HG03521 (cell line): ENCODE data around the gene ROR1.

Experiments
- ATAC-seq: cut with Tn5 transposase; IDR thresholded peaks from one replicate; pipeline ENCODE4 v1.9.1; 2021; ENCODE audit warnings: mild to moderate bottlenecking, moderate library complexity; ENCODE audit not compliant: unreplicated experiment

Gene ROR1

DNA sequence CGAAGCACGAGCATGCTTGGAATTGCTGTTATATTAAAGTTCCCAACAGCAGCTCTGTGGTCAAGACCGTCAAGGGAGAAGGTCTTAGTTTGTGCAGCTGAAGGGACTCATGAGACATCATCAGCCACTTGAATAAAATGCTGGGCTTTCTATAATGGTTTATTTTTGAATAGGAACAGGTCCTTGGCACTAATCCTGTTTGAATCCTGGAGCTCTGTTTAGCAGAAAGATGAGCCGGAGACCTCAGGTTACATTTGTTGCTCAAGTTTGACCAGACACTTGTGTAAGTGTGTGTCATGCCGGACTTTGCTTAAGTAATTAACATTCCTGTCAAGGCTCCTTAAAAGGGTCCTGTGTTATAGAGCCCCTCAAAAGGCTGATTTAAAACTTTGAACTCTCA is 186.5 kb downstream of the ROR1 start:
- ATAC-seq: no peak

DNA sequence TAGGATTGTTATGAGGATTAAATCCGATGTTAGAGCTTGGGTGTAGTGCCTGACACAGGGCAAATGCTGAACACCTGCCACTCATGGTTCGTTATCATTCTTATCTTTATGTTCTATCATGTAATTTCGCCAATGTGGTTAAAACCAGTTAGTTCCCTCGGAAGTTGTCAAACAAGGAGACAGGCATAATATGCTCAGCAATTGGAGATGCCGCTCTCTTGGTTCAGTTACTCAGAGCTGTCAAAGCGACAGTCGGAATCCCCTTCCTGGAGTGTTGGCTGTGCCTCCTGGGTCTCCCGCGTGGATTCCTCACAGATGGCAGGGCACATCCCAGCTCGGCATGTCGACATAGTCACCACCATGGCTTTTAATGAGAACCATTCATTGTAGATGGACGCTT is 192.2 kb downstream of the ROR1 start:
- no peak for ATAC-seq

DNA sequence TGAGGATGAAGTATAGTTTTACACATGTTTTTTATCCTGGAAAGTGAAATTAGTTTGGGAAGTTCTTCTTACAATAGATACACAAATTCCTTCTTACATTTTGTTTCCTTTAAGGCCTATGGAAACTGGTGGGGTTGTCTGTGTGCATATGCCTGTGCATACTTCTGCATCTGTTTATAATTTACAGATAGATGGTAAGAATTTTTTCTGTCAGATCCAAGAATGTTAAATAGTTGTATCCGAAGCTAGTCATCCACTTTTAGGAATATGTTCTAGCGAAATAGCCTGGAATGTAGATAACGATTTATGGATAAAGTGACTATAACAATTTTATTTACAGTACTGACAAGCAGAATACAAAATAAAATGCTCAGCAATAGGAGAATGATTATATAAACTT is 194.1 kb downstream of the ROR1 start:
- ATAC-seq: no peak

DNA sequence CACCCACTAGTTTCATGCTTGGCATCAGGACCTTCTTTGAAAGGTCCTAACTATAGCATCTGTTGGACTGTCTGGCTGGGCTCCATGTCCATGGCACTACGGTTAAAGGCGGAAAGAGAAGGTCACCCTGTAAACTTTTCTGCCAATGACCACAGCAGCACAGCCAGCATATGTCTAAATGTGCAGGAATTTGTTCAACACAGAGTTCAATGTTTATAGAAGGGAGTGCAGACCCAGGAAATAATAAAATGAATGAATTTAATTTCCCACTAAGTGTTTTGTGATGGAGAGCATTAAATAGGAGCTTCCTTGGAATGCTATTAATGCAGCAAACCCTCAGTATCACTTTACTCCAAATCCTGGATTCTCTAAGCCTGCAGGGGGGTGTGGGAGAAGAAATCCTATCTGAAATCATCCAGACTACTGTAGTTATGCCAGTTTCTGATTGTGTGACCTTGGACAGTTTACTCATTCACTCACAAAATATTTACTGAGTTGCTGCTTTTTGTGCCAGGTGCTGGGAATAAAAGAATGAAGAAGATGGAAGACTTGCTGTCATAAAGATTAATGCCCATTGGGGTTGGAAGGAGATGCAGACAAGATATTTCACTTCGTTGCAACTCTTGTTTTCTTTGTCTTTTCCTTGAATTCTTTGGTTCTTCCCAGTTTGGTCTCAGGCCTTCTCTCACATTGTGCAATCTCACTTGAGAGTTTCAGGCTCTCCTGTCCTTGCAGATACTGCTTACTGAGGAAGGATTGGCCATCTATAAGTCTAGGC is 195.0 kb downstream of the ROR1 start:
- ATAC-seq: no peak

DNA sequence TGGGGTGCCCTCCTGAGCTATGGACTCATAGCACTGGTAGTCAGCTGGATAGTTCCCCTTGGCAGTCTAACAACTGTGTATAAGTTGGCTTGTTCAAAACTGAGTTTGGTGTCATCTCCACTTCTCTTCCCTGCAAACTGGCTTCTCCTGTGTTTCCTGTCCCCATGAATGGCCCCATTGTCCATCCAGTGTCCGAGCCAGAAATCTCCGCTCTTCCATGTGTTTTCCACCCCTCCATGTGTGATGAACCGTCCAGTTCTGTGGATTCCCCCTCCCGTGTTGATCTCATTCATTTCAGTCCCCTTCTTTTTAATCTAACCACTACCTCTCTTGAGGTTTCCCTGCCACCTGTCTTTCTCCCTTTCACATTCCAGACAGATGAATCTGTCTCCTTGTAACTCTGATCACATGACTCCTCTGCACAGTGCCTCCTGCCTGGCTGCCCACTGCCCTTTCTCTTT is 195.7 kb downstream of the ROR1 start:
- ATAC-seq: no peak

DNA sequence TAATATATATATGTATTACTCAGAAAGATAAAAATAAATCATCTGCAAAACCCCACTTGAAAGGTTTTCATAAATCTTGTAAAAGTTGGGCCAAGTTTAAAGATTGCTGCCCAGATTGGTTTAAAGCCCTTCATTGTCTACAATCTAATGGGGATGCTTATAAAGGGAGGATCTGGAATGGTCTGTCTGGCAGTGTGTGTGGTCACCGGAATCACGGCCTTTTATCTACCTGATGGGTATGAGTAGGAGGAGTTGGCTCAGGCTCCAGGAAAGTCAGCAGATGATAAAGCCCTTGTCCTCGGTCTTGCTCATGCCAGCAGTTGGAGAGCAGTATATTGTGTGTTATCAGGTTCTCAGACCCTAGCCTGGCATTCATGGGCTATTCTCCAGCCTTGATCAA is 197.7 kb downstream of the ROR1 start:
- ATAC-seq: no peak

DNA sequence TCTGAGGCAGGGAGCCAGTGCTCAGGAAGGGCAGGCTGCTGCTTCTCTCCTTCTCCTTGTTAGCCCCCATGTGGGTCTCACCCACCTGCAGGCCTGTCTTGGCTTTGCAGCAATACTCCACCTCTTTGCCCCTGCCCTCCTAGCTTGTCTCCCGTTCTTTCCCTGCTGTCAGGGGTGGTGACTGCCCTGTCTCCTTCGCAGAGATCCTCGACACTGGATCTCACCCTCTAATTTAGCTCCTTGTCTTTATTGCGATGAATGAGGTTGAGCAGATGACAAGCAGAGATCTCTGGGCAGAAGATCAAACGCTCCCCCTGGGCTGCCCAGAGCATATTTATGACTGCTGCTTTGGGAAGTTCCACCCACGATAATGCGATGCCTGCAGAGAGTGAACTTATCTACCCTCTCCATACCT is 199.2 kb downstream of the ROR1 start:
- no peak for ATAC-seq

DNA sequence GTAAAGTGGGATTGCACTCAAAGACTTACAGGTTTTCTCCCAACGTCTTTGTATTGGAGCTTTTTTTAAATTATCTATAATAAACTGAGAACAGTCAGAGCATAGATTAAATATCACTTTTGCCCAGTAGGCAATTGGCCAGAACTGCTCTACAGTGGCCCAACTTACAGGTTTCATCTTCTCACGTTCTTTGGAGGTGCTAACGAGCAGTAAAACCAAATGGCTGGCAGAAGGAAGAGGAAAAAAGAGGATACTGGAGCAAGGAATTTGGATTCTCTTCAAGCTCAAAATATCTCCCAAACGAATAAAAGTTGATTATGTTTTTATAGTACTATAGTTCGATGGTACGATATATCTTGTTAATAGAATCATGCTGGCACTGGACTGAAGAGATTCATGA is 201.1 kb downstream of the ROR1 start:
- ATAC-seq: no peak

DNA sequence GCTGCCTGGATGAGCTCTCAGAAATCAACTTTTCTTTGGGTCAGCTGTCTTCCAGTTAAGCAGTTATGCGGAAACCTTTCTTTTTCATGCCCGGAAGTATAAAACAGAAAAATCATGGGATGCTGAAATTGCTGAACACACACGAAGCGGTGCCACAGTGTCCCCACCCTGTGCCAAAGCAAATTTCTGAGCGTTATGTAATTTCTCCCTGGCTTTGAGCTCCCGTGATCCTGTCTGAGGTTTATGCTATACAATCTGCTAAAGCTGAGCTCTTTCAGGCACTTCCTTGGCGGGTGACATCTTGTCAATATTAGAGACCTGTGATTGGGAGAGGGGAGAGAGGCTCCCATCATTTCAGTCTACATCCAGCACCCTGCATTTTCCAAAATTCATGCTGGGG is 201.7 kb downstream of the ROR1 start:
- ATAC-seq: no peak

DNA sequence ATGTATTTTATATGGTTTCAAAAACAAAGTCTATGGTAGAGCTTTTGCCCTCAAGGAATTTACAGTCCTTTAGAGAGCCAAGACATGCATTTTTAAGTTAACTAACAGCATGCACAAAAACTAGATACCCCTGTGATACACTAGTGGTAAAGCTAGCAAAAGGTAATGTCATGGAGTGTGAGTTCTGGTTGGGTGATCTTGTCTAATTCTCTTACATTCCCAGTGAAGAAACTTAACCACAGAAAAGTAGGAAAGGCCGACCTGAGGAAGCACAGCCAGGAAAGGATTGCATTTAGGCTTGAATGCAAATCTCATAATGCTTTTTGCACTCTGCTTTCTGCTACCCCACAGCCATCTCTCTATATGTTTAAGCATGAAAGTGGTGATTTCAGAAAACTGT is 202.2 kb downstream of the ROR1 start:
- no peak for ATAC-seq

DNA sequence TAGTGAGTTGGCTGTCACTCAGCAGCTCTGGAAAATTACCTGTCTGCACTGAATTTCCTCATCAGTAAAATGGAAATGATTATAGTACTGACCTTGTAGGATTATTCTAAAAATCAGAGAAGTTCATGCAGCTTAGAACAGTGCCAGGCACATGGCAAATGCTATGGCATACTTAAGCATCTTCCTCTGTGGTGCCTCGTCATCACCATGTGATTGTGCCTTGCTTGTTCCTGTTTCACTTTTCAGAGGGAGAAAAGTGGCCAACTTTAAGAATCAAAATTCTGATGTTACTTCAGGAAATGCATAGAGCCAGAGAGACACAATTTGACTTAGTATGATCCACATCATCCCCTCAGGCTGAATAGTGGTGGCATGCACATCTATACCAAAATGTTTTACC is 203.6 kb downstream of the ROR1 start:
- ATAC-seq: no peak

DNA sequence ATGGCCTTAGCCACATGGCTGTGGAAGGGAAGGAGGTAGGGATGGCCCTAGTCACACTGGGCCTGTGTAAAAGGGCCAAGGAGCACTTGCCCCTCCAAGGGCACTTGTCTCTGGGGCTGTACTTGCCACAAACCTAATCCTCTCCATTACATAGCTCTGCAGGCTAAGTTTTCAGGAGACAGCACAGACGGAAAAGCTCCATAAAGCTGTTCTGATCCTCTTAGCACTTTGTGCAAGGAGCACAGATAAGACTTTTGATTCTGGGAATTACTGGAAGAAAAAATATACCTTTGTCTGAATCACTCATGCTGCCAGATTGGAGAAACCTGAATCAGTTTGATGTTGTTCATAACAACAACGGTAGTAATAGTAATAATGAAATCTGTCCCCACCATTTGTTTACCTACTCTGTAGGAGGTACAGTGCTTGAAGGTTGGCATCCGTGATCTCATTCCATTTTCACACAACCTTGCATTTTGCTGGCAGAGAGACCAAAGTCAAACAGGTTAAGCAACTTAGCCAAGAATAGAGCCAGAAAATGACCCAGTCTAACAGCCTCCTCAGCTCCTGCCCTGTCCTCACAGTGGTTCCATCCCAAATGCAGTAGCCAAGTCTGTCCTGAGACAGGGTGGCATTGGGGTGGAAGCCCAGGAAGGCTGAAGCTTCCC is 207.1 kb downstream of the ROR1 start:
- ATAC-seq: no peak

DNA sequence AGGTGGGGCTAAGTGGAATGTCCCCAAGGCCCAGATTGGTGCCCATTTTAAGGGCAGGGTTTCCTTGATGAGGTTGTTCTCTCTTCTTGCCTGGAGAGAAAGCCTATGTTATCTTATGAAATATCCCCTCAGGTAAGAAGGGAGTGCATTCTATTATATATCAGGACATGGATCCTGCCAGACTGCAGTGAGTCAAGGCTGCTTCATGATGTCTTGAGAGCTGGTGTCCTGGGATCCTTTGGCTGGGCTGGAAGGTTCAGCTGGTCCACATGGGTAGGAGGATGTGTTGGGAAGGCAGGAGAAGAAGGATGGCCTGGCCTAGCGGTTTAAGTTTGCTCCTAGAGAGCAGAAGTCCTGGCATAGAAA is 207.6 kb downstream of the ROR1 start:
- ATAC-seq: no peak

DNA sequence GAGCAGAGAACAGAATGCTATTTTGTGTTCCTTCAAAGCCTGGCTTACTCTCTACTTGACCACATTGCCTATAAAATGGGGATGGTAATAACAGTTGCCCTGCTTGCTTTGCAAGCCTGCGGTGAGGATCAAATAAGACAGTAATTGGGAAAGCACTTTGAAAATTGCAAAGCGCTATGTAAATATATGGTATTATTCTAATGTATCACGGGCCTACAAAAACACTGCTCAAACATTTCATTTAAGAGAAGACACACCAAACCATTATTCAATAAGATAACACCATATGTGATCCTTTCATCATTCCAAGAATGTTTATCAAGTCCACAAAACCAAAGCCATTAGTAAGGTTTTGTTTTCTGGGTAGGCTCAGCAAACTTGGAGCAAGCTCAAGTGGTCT is 208.4 kb downstream of the ROR1 start:
- no peak for ATAC-seq

DNA sequence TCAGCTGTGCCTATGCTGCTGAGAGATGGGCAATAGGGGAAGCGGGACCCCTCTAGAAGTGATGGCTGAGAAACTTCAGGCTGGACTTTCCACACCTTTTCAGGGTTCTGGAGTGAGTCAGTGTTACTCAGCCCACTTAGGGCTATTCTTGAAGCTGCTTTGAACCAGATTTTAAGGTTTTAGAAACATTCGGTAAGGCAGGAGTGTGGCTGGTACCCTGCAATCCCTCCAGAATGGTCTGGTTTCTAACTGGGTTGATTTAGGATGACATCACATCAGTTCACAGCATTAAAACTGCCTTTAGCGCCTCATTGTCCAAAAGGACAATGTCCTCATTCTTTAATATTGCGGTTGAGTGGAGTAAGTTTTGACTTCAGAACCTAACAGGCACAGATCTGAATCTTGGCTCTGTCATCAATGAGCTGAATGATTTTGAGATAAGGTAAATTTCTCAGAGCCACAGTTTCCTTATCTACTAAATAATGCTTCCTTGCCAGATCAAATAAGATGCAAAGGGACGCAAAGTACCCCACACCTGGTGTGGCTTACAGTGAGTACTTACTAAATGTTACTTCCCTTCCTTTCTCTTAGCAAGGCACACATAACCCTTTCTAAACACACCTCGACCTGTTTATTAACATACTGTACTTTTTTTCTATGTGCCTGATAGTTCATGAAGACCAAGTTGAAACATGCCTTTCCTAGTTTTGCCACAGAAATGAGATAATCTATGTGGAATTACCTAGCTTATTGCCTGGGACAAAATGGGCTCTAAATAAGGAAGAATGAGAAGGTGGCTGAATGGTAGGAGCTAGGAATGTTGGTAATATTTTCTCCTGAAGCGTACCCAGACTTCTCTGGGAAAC is 209.8 kb downstream of the ROR1 start:
- no peak for ATAC-seq

DNA sequence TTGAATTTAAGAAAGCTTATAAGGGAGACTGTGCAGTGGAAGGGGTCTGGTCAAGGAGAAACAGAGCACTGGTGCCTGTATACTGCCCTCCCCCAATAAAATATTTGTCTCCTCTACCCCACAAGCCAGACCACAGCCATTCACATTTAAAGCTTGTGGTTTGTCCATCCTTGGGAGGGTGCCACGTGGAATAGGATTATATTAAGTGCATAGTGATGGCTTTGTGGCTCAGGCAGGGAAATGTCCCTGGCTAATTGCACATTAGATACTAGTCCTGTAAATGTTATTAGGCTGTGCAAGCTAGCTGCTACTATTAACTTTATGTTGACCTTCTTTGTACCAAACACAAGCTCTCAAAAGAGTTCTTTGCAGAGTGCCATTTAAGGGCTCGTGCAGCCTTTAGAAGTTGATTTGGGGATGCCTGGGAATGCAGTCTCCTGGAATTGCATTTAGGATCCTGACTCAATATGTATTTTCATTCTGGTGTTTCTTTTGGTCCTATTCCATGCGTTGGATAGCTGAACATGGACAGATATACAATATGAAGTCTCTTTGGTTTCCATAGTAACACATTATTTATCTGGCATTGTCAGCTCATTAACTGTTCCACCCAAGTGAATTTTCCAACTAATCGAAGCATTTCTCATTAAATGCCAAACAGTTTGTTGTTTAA is 210.6 kb downstream of the ROR1 start:
- ATAC-seq: no peak

DNA sequence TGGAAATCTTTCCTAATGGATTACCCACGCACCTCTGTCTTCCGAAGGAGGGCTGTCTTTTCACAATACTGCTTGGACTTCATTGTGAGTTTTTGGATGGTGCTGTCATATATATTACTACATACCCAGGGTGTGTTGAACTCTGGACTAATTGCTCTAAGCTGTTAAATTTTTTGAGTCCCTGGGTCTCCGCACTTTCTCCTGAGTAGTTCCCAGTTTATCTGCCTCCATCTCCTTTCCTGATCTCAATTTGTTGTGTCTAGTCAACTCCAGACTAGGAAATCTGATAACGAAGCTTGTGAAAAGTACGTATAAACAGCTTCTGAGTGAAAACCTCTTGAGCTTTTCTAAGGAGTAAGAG is 211.1 kb downstream of the ROR1 start:
- no peak for ATAC-seq

DNA sequence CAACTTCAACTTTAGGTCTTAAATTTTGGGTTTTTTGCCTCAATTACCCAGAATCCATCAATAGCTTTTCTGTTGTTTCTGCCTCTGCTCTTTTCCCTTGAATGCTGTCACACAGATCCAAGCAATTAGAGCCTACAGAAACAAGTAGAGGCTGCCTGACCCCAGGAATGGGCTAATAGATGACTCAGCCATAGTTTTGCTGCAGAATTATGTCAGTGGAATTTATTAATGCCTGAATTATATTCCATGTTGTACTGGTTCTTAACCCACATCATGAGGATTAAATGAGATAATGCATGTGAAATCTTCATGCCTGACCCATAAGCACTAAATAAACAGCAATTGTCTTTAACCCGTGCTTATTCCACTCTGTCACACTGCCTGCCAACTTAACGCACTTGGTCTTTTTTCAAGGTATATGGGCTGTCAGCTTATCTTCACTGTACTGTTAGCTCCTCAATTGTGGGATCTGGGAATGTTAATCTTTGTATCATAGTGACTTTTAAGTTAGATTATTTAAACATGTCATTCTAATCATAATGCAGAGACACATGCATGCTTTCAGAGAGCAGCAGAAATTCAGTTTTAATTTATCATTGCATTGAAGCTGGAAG is 213.3 kb downstream of the ROR1 start:
- ATAC-seq: no peak

DNA sequence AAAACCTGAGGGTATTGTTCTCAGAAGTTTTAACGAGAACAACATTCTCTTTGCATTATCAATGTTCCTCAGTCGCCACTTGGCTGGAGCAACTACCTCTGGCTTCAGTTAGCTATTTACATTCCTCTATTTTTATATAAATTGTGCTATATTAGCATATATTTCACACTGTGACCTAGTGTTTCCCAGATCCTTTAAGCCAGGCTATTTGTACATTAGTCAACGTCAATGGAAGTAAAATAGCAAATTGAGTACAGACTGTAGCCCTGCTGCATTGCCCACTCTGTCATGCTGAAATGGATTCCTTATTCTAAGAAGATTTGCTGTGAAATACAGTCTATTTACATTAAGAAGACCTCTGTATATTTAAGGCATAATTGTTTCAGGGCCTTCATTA is 213.8 kb downstream of the ROR1 start:
- ATAC-seq: no peak

DNA sequence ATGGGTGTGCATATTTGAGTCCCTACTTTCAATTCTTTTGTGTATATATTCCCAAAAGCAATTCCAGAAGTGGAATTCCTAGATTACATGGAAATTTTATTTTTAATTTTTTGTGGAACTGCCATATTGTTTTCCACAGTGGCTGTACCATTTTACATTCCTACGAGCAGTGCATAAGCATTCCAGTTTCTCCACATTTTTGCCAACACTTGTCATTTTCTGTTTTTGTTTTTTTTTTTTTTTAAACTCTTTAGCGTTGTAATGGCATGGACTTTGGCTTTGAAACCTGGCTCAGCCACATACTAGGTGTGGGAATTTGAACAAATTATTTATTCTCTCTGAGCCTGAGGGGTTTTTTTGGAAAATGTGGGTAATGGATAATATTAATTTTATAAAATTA is 215.1 kb downstream of the ROR1 start:
- no peak for ATAC-seq

DNA sequence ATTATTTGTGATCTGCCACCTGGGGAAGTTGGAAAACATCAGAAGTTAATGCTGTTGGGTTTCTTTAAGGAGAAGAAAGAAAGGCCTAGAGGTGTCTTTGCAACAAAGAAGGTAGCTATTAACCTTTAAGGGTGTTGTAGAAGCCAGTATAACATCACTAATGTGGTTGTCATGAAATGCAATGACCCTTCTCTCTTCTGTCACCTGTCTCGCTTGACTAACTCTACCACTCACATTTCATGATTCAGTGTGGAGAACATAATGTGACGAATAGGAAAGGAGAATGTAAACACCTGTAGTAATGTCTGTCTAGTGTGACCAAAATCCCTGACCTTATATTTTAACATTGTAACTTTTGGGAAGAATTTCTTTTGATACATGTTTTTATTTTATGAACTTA is 217.9 kb downstream of the ROR1 start:
- ATAC-seq: no peak
